Measurements from ENCODE around the gene SEMA6B.

The SEMA6B gene

GRCh38 chr19:4523306-4524110, 36.0 kb downstream of the SEMA6B start:
- peak; percentile 6 for DNase-seq

GRCh38 chr19:4522291-4523002, 37.0 kb downstream of the SEMA6B start:
- no peak for DNase-seq

- no peak for DNase-seq
Observed at GRCh38 chr19:4521888-4522242, 37.6 kb downstream of the SEMA6B start.

- no peak for DNase-seq
Observed at GRCh38 chr19:4521170-4521887, 38.2 kb downstream of the SEMA6B start.

- no peak for DNase-seq
Observed at GRCh38 chr19:4519521-4520277, 39.8 kb downstream of the SEMA6B start.

- DNase-seq, result no peak
Observed at GRCh38 chr19:4519172-4519496, 40.4 kb downstream of the SEMA6B start.

- DNase-seq, result peak; percentile 58
Observed at GRCh38 chr19:4518345-4519171, 40.9 kb downstream of the SEMA6B start, which contains the start of gene PLIN4. TSS of gene PLIN4 (minus strand) at chr19:4518486. CDS start at chr19:4518272, 214 bp downstream.

- DNase-seq, result no peak
Observed at GRCh38 chr19:4517451-4518057, 41.9 kb downstream of the SEMA6B start.

- no peak for DNase-seq
Observed at GRCh38 chr19:4516939-4517300, 42.6 kb downstream of the SEMA6B start.

GRCh38 chr19:4516199-4516938, 43.1 kb downstream of the SEMA6B start:
- DNase-seq, result no peak

- DNase-seq, result no peak
Observed at GRCh38 chr19:4515732-4516131, 43.8 kb downstream of the SEMA6B start.

- DNase-seq, result no peak
Observed at GRCh38 chr19:4513248-4513647, 46.2 kb downstream of the SEMA6B start.

GRCh38 chr19:4512070-4512469, 47.4 kb downstream of the SEMA6B start:
- DNase-seq, result no peak

- DNase-seq, result no peak
Observed at GRCh38 chr19:4511300-4512054, 48.0 kb downstream of the SEMA6B start.

- no peak for DNase-seq
Observed at GRCh38 chr19:4510435-4511255, 48.8 kb downstream of the SEMA6B start.

- no peak for DNase-seq
Observed at GRCh38 chr19:4508698-4509097, 50.8 kb downstream of the SEMA6B start.

GRCh38 chr19:4507804-4508203, 51.7 kb downstream of the SEMA6B start:
- DNase-seq, result no peak

- no peak for DNase-seq
Observed at GRCh38 chr19:4507150-4507452, 52.4 kb downstream of the SEMA6B start.

GRCh38 chr19:4506449-4507149, 52.9 kb downstream of the SEMA6B start:
- DNase-seq, result peak; percentile 63
